Endothelial cell of umbilical vein (primary cell): ENCODE results near the gene ANP32A. TPM values are rescaled to one million over a fixed set of nuclear protein-coding genes. Genes with fewer than 3 reads are reported as not detected.

Experiments
- BruUV-seq: library from RNA; stranded (reverse); fragments of 400-500 nt; replicated peaks from 2 replicates; lab custom pipeline; 2021; lab: Mats Ljungman, UMichigan
- CTCF ChIA-PET: fragments of 300-600, 350-600 bp; sonication (Branson Sonifier 250); formaldehyde crosslinking; loops from one replicate; lab custom pipeline; 2021; ENCODE audit warnings: antibody characterized with exemption, inconsistent platforms; lab: Charles Lee
- POLR2A ChIA-PET: fragments of 300-600, 350-600 bp; sonication (Branson Sonifier 250); formaldehyde crosslinking; loops from one replicate; lab custom pipeline; 2021; ENCODE audit warnings: antibody characterized with exemption, inconsistent platforms; lab: Charles Lee
- DNase-seq: peaks from one replicate; pipeline ENCODE4 v3.0.0-alpha.2; 2011; ENCODE audit warnings: low read depth, low spot score
- FAIRE-seq: peaks from 2 replicates; lab custom pipeline; 2011; peaks lifted over from hg19 to GRCh38; lab: Jason Lieb, UNC
- H2AFZ ChIP-seq: 2 replicates; pipeline ENCODE4 v1.6.0; 2012; ENCODE audit warnings: low read depth, low read length, control low read depth, inconsistent platforms
- H3K27ac ChIP-seq: 2 replicates; pipeline ENCODE4 v1.5.1; 2011; ENCODE audit warnings: low read depth, mild to moderate bottlenecking, control low read depth, low read length, moderate library complexity; ENCODE audit not compliant: insufficient read depth
- H3K27me3 ChIP-seq, 2 experiments: 2 replicates each; pipeline versions ENCODE4 v1.6.0 to v1.6.1; 2011; ENCODE audit warnings: low read length in 2 of 2, mixed read lengths in 1 of 2; ENCODE audit not compliant: control insufficient read depth in 2 of 2, insufficient read depth in 2 of 2
- H3K36me3 ChIP-seq, 2 experiments: 2 replicates in 1 of 2; 3 replicates in 1 of 2; pipeline ENCODE4 v1.5.1; 2011; ENCODE audit warnings: low read length in 2 of 2, mild to moderate bottlenecking in 1 of 2, moderate library complexity in 1 of 2; ENCODE audit not compliant: control insufficient read depth in 2 of 2, insufficient read depth in 2 of 2; ENCODE audit errors: extremely low read depth in 1 of 2
- H3K4me1 ChIP-seq: 3 replicates; pipeline ENCODE4 v1.5.1; 2011; ENCODE audit warnings: mild to moderate bottlenecking, low read length; ENCODE audit not compliant: control insufficient read depth, insufficient read depth; ENCODE audit errors: extremely low read depth
- H3K4me2 ChIP-seq: 2 replicates; pipeline ENCODE4 v1.6.1; 2011; ENCODE audit warnings: low read length, control low read depth, mixed read lengths; ENCODE audit not compliant: insufficient read depth
- H3K4me3 ChIP-seq, 3 experiments: fragments of 200-600 bp in 1 of 3; sonication (generic), shearing (Covaris generic) in 1 of 3; replicated peaks in 1 of 3; 2 replicates each; pipeline ENCODE4 v1.5.1; 2011 to 2016; ENCODE audit warnings: control low read depth in 3 of 3, low read length in 3 of 3, mild to moderate bottlenecking in 2 of 3, inconsistent platforms in 1 of 3, low read depth in 1 of 3, moderate library complexity in 1 of 3; ENCODE audit not compliant: insufficient read depth in 1 of 3
- H3K79me2 ChIP-seq: 2 replicates; pipeline ENCODE4 v1.6.0; 2012; ENCODE audit warnings: low read length, inconsistent platforms; ENCODE audit not compliant: control insufficient read depth, insufficient read depth
- H3K9ac ChIP-seq: replicated peaks from 2 replicates; pipeline ENCODE3; 2011; ENCODE audit warnings: low read length, control low read depth; ENCODE audit not compliant: insufficient read depth; ENCODE audit errors: extremely low read depth
- H3K9me1 ChIP-seq: replicated peaks from 3 replicates; pipeline ENCODE4 v1.6.0; 2011; ENCODE audit warnings: mild to moderate bottlenecking, low read length; ENCODE audit not compliant: control insufficient read depth, insufficient read depth; ENCODE audit errors: extremely low read depth
- H3K9me3 ChIP-seq: replicated peaks from 2 replicates; pipeline ENCODE4 v1.5.1; 2012; ENCODE audit warnings: low read length, inconsistent platforms; ENCODE audit not compliant: control insufficient read depth, insufficient read depth
- H4K20me1 ChIP-seq: replicated peaks from 2 replicates; pipeline ENCODE3; 2011; ENCODE audit warnings: mild to moderate bottlenecking, low read length; ENCODE audit not compliant: control insufficient read depth, insufficient read depth; ENCODE audit errors: extremely low read depth
- EZH2 ChIP-seq: IDR thresholded peaks from 2 replicates; pipeline ENCODE4 v1.6.1; 2012; ENCODE audit warnings: borderline replicate concordance, low read depth, mild to moderate bottlenecking, moderate library complexity, low read length, inconsistent platforms; ENCODE audit not compliant: severe bottlenecking
- FOS ChIP-seq: IDR thresholded peaks from 2 replicates; pipeline ENCODE4 v1.6.1; 2011; ENCODE audit warnings: mild to moderate bottlenecking, low read length, moderate library complexity, borderline replicate concordance; ENCODE audit not compliant: insufficient read depth
- GATA2 ChIP-seq: IDR thresholded peaks from 2 replicates; pipeline ENCODE4 v1.7.0; 2011; ENCODE audit warnings: low read depth, mild to moderate bottlenecking, moderate library complexity, mixed read lengths, low read length; ENCODE audit not compliant: insufficient read length, insufficient read depth
- JUN ChIP-seq: IDR thresholded peaks from 2 replicates; pipeline ENCODE4 v1.6.1; 2011; ENCODE audit warnings: borderline replicate concordance, low read depth; ENCODE audit not compliant: insufficient read length, insufficient read depth
- MYC ChIP-seq: IDR thresholded peaks from one replicate; pipeline ENCODE4 v1.6.1; 2011; ENCODE audit warnings: mild to moderate bottlenecking, low read depth, low read length
- POLR2A ChIP-seq: IDR thresholded peaks from 2 replicates; pipeline ENCODE4 v1.6.1; 2012; ENCODE audit warnings: low read depth, mild to moderate bottlenecking, control low read depth, low read length
- POLR2AphosphoS5 ChIP-seq: IDR thresholded peaks from 2 replicates; pipeline ENCODE4 v1.6.1; 2012; ENCODE audit warnings: low read depth, mild to moderate bottlenecking, control low read depth, low read length, moderate library complexity; ENCODE audit not compliant: insufficient read depth
- dilution Hi-C: fragments of 300-500 bp; cut with MboI; formaldehyde crosslinking; loops from one replicate; pipeline ENCODE4 v1.15.0; 2019; ENCODE audit warnings: low sequenced_read_pairs; ENCODE audit not compliant: extremely low pct_ligation_motif_present
- intact Hi-C: fragments of 100-400 bp; cut with micrococcal nuclease; formaldehyde crosslinking; loops from one replicate; pipeline ENCODE4 v1.10.0; 2022
- polyA plus RNA-seq, 4 experiments: library from polyadenylated mRNA; depleted of rRNA in 3 of 4; stranded (reverse) in 3 of 4; unstranded in 1 of 4; fragments of >200 nt; gene quantifications; 2 replicates each; pipeline versions ENCODE4 v1.2.1 to v1.2.3, GENCODE V29; 2011 to 2012; ENCODE audit warnings: missing spikeins in 1 of 4
- total RNA-seq: library from RNA; stranded (reverse); gene quantifications from 2 replicates; pipeline ENCODE4 v1.2.3, GENCODE V29; 2021
- TF ChIP-seq, protein P1 (sequence below): IDR thresholded peaks from 2 replicates; pipeline ENCODE4 v1.6.1; 2011; ENCODE audit not compliant: insufficient read depth, insufficient read length
- TF ChIP-seq, protein P2 (sequence below), 2 donors: IDR thresholded peaks; 1 replicate in 1 of 2; 2 replicates in 1 of 2; pipeline ENCODE4 v1.5.1; 2011; ENCODE audit warnings: low read length in 2 of 2, mild to moderate bottlenecking in 2 of 2, moderate library complexity in 2 of 2, control low read depth in 1 of 2, inconsistent platforms in 1 of 2, low read depth in 1 of 2; ENCODE audit not compliant: insufficient read depth in 1 of 2; ENCODE audit errors: extremely low read depth in 1 of 2

ANP32A gene
- total and polyA plus RNA-seq, 2 donors (not counting 3 experiments of a cell fraction or from before 2014, with no cell fraction given) = 37.9 to 169 TPM

DNA sequence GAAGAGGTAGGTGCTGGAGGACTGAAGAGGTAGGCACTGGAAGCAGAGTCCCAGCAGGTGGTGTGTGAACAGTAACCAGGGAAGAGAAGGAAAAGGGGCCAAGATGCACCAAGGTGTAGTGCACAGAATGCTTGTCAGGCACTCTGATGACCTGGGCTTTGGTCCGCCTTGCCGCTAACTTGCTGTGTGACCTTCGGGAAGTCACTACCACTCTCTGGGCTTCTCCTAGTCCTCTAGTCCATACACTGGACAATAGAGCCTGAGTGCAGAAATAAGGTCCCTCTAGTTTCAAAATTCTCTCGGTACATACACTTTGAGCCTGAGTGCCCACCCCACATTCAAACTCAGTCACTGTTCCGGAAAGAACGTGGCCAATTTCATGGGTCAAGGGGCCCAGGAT is 24.1 kb downstream of the ANP32A start:
- Histone ChIP-seq H3K9ac (no peak overlapping the region), H3K36me3 (no peaks in the 10 kb centered on the region), H3K4me2 (no peak overlapping the region), H3K27me3 (no peaks in the 10 kb centered on the region), H3K27ac (no peak overlapping the region), H3K4me3 (no peak overlapping the region), H3K9me3 (no peaks in the 10 kb centered on the region), H4K20me1 (no peaks in the 10 kb centered on the region), H3K4me1 (peaks cover 28% of the 10 kb centered on the region), H3K79me2 (peaks cover 65% of the 10 kb centered on the region), H3K9me1 (no peaks in the 10 kb centered on the region), H2AFZ (no peak overlapping the region)
- intact Hi-C loops = no loop called here
- no peak for TF ChIP-seq FOS
- TF ChIP-seq POLR2A = no peak
- TF ChIP-seq, protein P1, sequence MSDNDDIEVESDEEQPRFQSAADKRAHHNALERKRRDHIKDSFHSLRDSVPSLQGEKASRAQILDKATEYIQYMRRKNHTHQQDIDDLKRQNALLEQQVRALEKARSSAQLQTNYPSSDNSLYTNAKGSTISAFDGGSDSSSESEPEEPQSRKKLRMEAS = no peak
- TF ChIP-seq JUN = no peak
- no peak for TF ChIP-seq MYC
- TF ChIP-seq POLR2AphosphoS5 = no peak
- TF ChIP-seq, protein P2, sequence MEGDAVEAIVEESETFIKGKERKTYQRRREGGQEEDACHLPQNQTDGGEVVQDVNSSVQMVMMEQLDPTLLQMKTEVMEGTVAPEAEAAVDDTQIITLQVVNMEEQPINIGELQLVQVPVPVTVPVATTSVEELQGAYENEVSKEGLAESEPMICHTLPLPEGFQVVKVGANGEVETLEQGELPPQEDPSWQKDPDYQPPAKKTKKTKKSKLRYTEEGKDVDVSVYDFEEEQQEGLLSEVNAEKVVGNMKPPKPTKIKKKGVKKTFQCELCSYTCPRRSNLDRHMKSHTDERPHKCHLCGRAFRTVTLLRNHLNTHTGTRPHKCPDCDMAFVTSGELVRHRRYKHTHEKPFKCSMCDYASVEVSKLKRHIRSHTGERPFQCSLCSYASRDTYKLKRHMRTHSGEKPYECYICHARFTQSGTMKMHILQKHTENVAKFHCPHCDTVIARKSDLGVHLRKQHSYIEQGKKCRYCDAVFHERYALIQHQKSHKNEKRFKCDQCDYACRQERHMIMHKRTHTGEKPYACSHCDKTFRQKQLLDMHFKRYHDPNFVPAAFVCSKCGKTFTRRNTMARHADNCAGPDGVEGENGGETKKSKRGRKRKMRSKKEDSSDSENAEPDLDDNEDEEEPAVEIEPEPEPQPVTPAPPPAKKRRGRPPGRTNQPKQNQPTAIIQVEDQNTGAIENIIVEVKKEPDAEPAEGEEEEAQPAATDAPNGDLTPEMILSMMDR (IDR thresholded peaks at IDR 0.05; ENCODE audit: extremely low read depth in 1 of 2, insufficient read depth in 1 of 2, low read depth in 1 of 2, low read length in 2 of 2) = no peak
- TF ChIP-seq GATA2 = no peak
- no peak for TF ChIP-seq EZH2
- ChIA-PET POLR2A (no interaction called here), CTCF (interaction anchor here (1.5 to 3.2 kb wide), 3 partner anchors 12 to 80 kb away, joined by 3 to 17 read pairs (median 5); no protein-coding TSS in a partner anchor)
- FAIRE-seq (no peak), DNase-seq (no peak)
- no TSS peak for BruUV-seq
- dilution Hi-C loops = no loop called here
